ENCODE data around the gene MYBPH. TPM values are rescaled to one million over a fixed set of nuclear protein-coding genes. Genes with fewer than 3 reads are reported as not detected.

Gene MYBPH
- total and polyA plus RNA-seq, 2 donors (not counting 3 experiments of a cell fraction or from before 2014, with no cell fraction given): not detected

DNA sequence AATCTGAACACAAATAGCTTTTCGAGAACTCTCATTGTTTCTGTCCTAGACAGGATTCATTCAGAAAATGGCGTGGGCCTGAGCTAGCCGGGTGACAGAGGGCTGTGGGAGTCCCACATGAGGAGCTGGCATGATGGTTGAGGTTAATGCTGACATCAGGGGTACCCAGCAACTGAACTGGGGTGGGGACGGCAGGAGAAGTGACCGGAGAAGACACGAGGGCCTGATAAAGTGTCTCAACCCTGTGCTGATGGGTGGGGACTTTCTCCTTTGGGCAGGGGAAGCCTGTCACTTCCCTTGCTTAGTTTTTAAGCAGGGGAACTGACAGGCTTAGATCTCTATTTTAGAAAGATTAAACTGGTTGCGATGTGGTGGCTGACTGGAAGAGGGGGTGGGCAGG lies 39.2 kb upstream of the MYBPH start:
- FAIRE-seq: no peak
- H4K20me1 ChIP-seq (replicated peaks; ENCODE audit: control insufficient read depth, extremely low read depth, insufficient read depth, low read length): no peaks in the 10 kb centered on the region
- no TSS peak for BruUV-seq (replicated peaks)
- TF ChIP-seq POLR2A (IDR thresholded peaks at IDR 0.05; ENCODE audit: low read depth, low read length) (no peak), MYC (IDR thresholded peaks at IDR 0.05; ENCODE audit: low read depth, low read length) (no peak), POLR2AphosphoS5 (IDR thresholded peaks at IDR 0.05; ENCODE audit: insufficient read depth, low read depth, low read length) (no peak), JUN (IDR thresholded peaks at IDR 0.05; ENCODE audit: borderline replicate concordance, insufficient read depth, insufficient read length, low read depth) (no peak), FOS (IDR thresholded peaks at IDR 0.05; ENCODE audit: borderline replicate concordance, insufficient read depth, low read length) (no peak), EZH2 (IDR thresholded peaks at IDR 0.05; ENCODE audit: borderline replicate concordance, low read depth, low read length, severe bottlenecking) (no peak), GATA2 (IDR thresholded peaks at IDR 0.05; ENCODE audit: insufficient read depth, insufficient read length, low read depth, low read length) (no peak)
- TF ChIP-seq, protein P1, sequence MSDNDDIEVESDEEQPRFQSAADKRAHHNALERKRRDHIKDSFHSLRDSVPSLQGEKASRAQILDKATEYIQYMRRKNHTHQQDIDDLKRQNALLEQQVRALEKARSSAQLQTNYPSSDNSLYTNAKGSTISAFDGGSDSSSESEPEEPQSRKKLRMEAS (IDR thresholded peaks at IDR 0.05; ENCODE audit: insufficient read depth, insufficient read length): no peak
- CTCF ChIA-PET: interaction anchor here (0.9 to 8.7 kb wide), 14 partner anchors 8 to 187 kb away, joined by 3 to 363 read pairs (median 13); partner anchors contain the start of gene MYOG
- peaks cover 1 to 6% of the 10 kb centered on the region in 2 experiments for H3K27me3 ChIP-seq (ENCODE audit: control insufficient read depth in 2 of 2, insufficient read depth in 2 of 2, low read length in 2 of 2)
- no peak overlapping the region for H3K27ac ChIP-seq (ENCODE audit: insufficient read depth, low read depth, low read length)
- no peak for DNase-seq (ENCODE audit: low read depth, low spot score)
- no peaks in the 10 kb centered on the region for H3K9me3 ChIP-seq (replicated peaks; ENCODE audit: control insufficient read depth, insufficient read depth, low read length)
- no peaks in the 10 kb centered on the region for H3K79me2 ChIP-seq (ENCODE audit: control insufficient read depth, insufficient read depth, low read length)
- no peaks in the 10 kb centered on the region for H3K4me1 ChIP-seq (ENCODE audit: control insufficient read depth, extremely low read depth, insufficient read depth, low read length)
- intact Hi-C loops (cut with micrococcal nuclease): no loop called here
- H3K4me2 ChIP-seq (ENCODE audit: insufficient read depth, low read length): no peak overlapping the region
- H3K9me1 ChIP-seq (replicated peaks; ENCODE audit: control insufficient read depth, extremely low read depth, insufficient read depth, low read length): no peaks in the 10 kb centered on the region
- H3K36me3 ChIP-seq (ENCODE audit: control insufficient read depth in 2 of 2, extremely low read depth in 1 of 2, insufficient read depth in 2 of 2, low read length in 2 of 2): no peaks in the 10 kb centered on the region
- H3K4me3 ChIP-seq (replicated peaks in 1 of 3; ENCODE audit: insufficient read depth in 1 of 3, low read depth in 1 of 3, low read length in 3 of 3): no peak overlapping the region
- H3K9ac ChIP-seq (replicated peaks; ENCODE audit: extremely low read depth, insufficient read depth, low read length): no peak overlapping the region
- POLR2A ChIA-PET: no interaction called here
- H2AFZ ChIP-seq (ENCODE audit: low read depth, low read length): no peak overlapping the region
- dilution Hi-C loops (cut with MboI; ENCODE audit: extremely low pct_ligation_motif_present, low sequenced_read_pairs): no loop called here

DNA sequence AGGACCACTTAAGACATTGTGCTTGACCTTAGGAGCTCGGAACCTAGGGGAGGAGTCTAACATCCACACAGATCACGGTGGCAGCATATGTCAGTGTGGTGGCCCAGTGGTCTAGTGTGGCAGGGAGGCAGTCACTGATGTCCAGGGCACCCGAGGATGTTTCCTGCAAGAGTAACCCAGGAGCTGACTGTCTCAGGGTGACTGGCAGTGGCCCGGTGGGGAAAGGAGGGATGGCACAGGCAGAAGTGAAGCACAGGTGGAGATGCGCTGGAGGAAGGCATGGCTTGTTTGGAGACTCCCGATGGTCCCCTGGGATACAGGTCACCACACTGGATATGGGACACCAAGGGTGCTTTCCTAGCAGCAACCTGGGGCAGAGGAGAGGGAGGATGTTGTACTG lies 37.5 kb upstream of the MYBPH start:
- no peak for FAIRE-seq
- H2AFZ ChIP-seq (ENCODE audit: low read depth, low read length): no peak overlapping the region
- CTCF ChIA-PET: interaction anchor here (1.0 to 8.7 kb wide), 5 partner anchors 10 to 171 kb away, joined by 3 to 363 read pairs (median 3); no protein-coding TSS in a partner anchor

More for the DNA sequence above, 37.5 kb upstream of the MYBPH start:
- no peak for DNase-seq (ENCODE audit: low read depth, low spot score)
- no peaks in the 10 kb centered on the region for H3K79me2 ChIP-seq (ENCODE audit: control insufficient read depth, insufficient read depth, low read length)
- no peak for TF ChIP-seq EZH2 (IDR thresholded peaks at IDR 0.05; ENCODE audit: borderline replicate concordance, low read depth, low read length, severe bottlenecking)
- TF ChIP-seq, protein P1 (IDR thresholded peaks at IDR 0.05; ENCODE audit: insufficient read depth, insufficient read length): no peak
- TF ChIP-seq FOS (IDR thresholded peaks at IDR 0.05; ENCODE audit: borderline replicate concordance, insufficient read depth, low read length): no peak
- no peak for TF ChIP-seq JUN (IDR thresholded peaks at IDR 0.05; ENCODE audit: borderline replicate concordance, insufficient read depth, insufficient read length, low read depth)
- no peak for TF ChIP-seq MYC (IDR thresholded peaks at IDR 0.05; ENCODE audit: low read depth, low read length)
- TF ChIP-seq, protein P2, sequence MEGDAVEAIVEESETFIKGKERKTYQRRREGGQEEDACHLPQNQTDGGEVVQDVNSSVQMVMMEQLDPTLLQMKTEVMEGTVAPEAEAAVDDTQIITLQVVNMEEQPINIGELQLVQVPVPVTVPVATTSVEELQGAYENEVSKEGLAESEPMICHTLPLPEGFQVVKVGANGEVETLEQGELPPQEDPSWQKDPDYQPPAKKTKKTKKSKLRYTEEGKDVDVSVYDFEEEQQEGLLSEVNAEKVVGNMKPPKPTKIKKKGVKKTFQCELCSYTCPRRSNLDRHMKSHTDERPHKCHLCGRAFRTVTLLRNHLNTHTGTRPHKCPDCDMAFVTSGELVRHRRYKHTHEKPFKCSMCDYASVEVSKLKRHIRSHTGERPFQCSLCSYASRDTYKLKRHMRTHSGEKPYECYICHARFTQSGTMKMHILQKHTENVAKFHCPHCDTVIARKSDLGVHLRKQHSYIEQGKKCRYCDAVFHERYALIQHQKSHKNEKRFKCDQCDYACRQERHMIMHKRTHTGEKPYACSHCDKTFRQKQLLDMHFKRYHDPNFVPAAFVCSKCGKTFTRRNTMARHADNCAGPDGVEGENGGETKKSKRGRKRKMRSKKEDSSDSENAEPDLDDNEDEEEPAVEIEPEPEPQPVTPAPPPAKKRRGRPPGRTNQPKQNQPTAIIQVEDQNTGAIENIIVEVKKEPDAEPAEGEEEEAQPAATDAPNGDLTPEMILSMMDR (IDR thresholded peaks at IDR 0.05; ENCODE audit: extremely low read depth in 1 of 2, insufficient read depth in 1 of 2, low read depth in 1 of 2, low read length in 2 of 2): no peak
- TF ChIP-seq POLR2A (IDR thresholded peaks at IDR 0.05; ENCODE audit: low read depth, low read length): no peak
- TF ChIP-seq POLR2AphosphoS5 (IDR thresholded peaks at IDR 0.05; ENCODE audit: insufficient read depth, low read depth, low read length): no peak
- TF ChIP-seq GATA2 (IDR thresholded peaks at IDR 0.05; ENCODE audit: insufficient read depth, insufficient read length, low read depth, low read length): no peak
- H3K9ac ChIP-seq (replicated peaks; ENCODE audit: extremely low read depth, insufficient read depth, low read length): no peak overlapping the region
- no peak overlapping the region for H3K27ac ChIP-seq (ENCODE audit: insufficient read depth, low read depth, low read length)
- dilution Hi-C loops (cut with MboI; ENCODE audit: extremely low pct_ligation_motif_present, low sequenced_read_pairs) (no loop called here), intact Hi-C loops (cut with micrococcal nuclease) (no loop called here)
- no peak overlapping the region for H3K4me2 ChIP-seq (ENCODE audit: insufficient read depth, low read length)
- H3K27me3 ChIP-seq (ENCODE audit: control insufficient read depth in 2 of 2, insufficient read depth in 2 of 2, low read length in 2 of 2): peaks cover 1 to 14% of the 10 kb centered on the region in 2 experiments
- no peaks in the 10 kb centered on the region for H3K9me1 ChIP-seq (replicated peaks; ENCODE audit: control insufficient read depth, extremely low read depth, insufficient read depth, low read length)
- H3K36me3 ChIP-seq (ENCODE audit: control insufficient read depth in 2 of 2, extremely low read depth in 1 of 2, insufficient read depth in 2 of 2, low read length in 2 of 2): no peaks in the 10 kb centered on the region
- H3K9me3 ChIP-seq (replicated peaks; ENCODE audit: control insufficient read depth, insufficient read depth, low read length): no peaks in the 10 kb centered on the region
- POLR2A ChIA-PET: no interaction called here
- BruUV-seq (replicated peaks): no TSS peak
- no peak overlapping the region for H3K4me3 ChIP-seq (replicated peaks in 1 of 3; ENCODE audit: insufficient read depth in 1 of 3, low read depth in 1 of 3, low read length in 3 of 3)
- H3K4me1 ChIP-seq (ENCODE audit: control insufficient read depth, extremely low read depth, insufficient read depth, low read length): no peaks in the 10 kb centered on the region
- no peaks in the 10 kb centered on the region for H4K20me1 ChIP-seq (replicated peaks; ENCODE audit: control insufficient read depth, extremely low read depth, insufficient read depth, low read length)

Data from endothelial cell of umbilical vein (primary cell).